ENCODE data around the gene TFR2.

TFR2 gene

GRCh38 chr7:100575206-100575631 is 66.1 kb downstream of the TFR2 start:
- no peak overlapping the region for H3K27ac ChIP-seq
- TF ChIP-seq ZFX (IDR thresholded peaks at IDR 0.05) = no peak

GRCh38 chr7:100574362-100575205 is 66.8 kb downstream of the TFR2 start:
- TF ChIP-seq ZFX (IDR thresholded peaks at IDR 0.05) (no peak), CTCF (conservative IDR thresholded peaks at IDR 0.05) (no peak)
- H3K27ac ChIP-seq = no peak overlapping the region

- TF ChIP-seq CTCF (conservative IDR thresholded peaks at IDR 0.05) (no peak; the same call in 1 of the 2 replicates), ZFX (IDR thresholded peaks at IDR 0.05) (no peak)
- H3K27ac ChIP-seq = no peak within 1 kb of the TSS
Observed at GRCh38 chr7:100573691-100574361, 67.5 kb downstream of the TFR2 start, which contains the start of gene SAP25. Gene SAP25, minus strand, starts transcription at chr7:100573900. Its CDS starts 158 bp downstream, at chr7:100573742.

GRCh38 chr7:100572949-100573675 is 68.2 kb downstream of the TFR2 start:
- TF ChIP-seq ZFX (IDR thresholded peaks at IDR 0.05) (no peak), CTCF (conservative IDR thresholded peaks at IDR 0.05) (no peak)
- H3K27ac ChIP-seq = no peak overlapping the region

- no peak overlapping the region for H3K27ac ChIP-seq
- TF ChIP-seq ZFX (IDR thresholded peaks at IDR 0.05) = no peak
- no peak for TF ChIP-seq CTCF (conservative IDR thresholded peaks at IDR 0.05)
Observed at GRCh38 chr7:100572281-100572948, 68.9 kb downstream of the TFR2 start.

- TF ChIP-seq CTCF (conservative IDR thresholded peaks at IDR 0.05) (no peak), ZFX (IDR thresholded peaks at IDR 0.05) (no peak)
- H3K27ac ChIP-seq = no peak overlapping the region
Observed at GRCh38 chr7:100571829-100572116, 69.6 kb downstream of the TFR2 start.

- TF ChIP-seq ZFX (IDR thresholded peaks at IDR 0.05) = no peak
- TF ChIP-seq CTCF (conservative IDR thresholded peaks at IDR 0.05) = no peak
- H3K27ac ChIP-seq = no peak overlapping the region
Observed at GRCh38 chr7:100570954-100571828, 70.2 kb downstream of the TFR2 start.

Data from C4-2B (cell line).